GM12878 (cell line): Measurements from ENCODE around the gene OPRL1. TPM values are rescaled to one million over a fixed set of nuclear protein-coding genes. Genes with fewer than 3 reads are reported as not detected.

Source experiments
- ATAC-seq: fragments of 200-7000 bp; cut with Tn5 transposase; 3 replicates; pipeline ENCODE4 v1.9.1; 2020; ENCODE audit warnings: mild to moderate bottlenecking, moderate library complexity
- BruUV-seq: library from RNA; stranded (reverse); fragments of 400-500 nt; replicated peaks from 2 replicates; lab custom pipeline; 2021; lab: Mats Ljungman, UMichigan
- CTCF ChIA-PET: fragments of 300-600 bp; sonication (Branson Sonifier 250); formaldehyde crosslinking; extraction: SDS; loops from one replicate; lab custom pipeline; 2021; ENCODE audit warnings: inconsistent platforms; lab: Yijun Ruan, JAX
- POLR2A ChIA-PET: fragments of 350-600 bp; formaldehyde crosslinking; extraction: SDS; loops from one replicate; lab custom pipeline; 2021; ENCODE audit warnings: inconsistent platforms; lab: Charles Lee
- RAD21 ChIA-PET: fragments of 300-600 bp; sonication (Branson Sonifier 250); formaldehyde crosslinking; loops from one replicate; lab custom pipeline; 2023; ENCODE audit warnings: antibody characterized with exemption; ENCODE audit not compliant: unreplicated experiment; lab: Charles Lee
- SMC1A ChIA-PET: fragments of 300-600 bp; sonication (Branson Sonifier 250); formaldehyde crosslinking; loops from one replicate; lab custom pipeline; 2023; ENCODE audit not compliant: unreplicated experiment, uncharacterized antibody; lab: Charles Lee
- DNase-seq: peaks from one replicate; pipeline ENCODE4 v3.0.0-alpha.2; 2011; ENCODE audit warnings: low read depth, low spot score
- FAIRE-seq: peaks from 3 replicates; lab custom pipeline; 2011; peaks lifted over from hg19 to GRCh38; lab: Jason Lieb, UNC
- H2AFZ ChIP-seq: 2 replicates; pipeline ENCODE4 v1.6.0; 2011; ENCODE audit warnings: low read depth, low read length, control low read depth; ENCODE audit not compliant: control insufficient read depth
- H3K27ac ChIP-seq: 2 replicates; pipeline ENCODE4 v1.5.1; 2011; ENCODE audit warnings: control low read depth; ENCODE audit not compliant: control insufficient read depth, insufficient read depth
- H3K27me3 ChIP-seq, 2 experiments: replicated peaks in 1 of 2; 2 replicates each; pipeline versions ENCODE4 v1.6.0 to v1.6.1; 2011; ENCODE audit warnings: low read length in 1 of 2; ENCODE audit not compliant: control insufficient read depth in 2 of 2, insufficient read depth in 2 of 2
- H3K36me3 ChIP-seq, 2 experiments: 2 replicates each; pipeline ENCODE4 v1.5.1; 2011; ENCODE audit warnings: low read length in 1 of 2; ENCODE audit not compliant: control insufficient read depth in 2 of 2, insufficient read depth in 2 of 2
- H3K4me1 ChIP-seq: 2 replicates; pipeline ENCODE4 v1.6.1; 2011; ENCODE audit warnings: mild to moderate bottlenecking, low read length, moderate library complexity, mixed read lengths; ENCODE audit not compliant: control insufficient read depth, insufficient read depth
- H3K4me2 ChIP-seq: 2 replicates; pipeline ENCODE4 v1.6.0; 2011; ENCODE audit warnings: control low read depth; ENCODE audit not compliant: control insufficient read depth, insufficient read depth
- H3K4me3 ChIP-seq: fragments of 200-600 bp; sonication (generic); 2 replicates; pipeline ENCODE4 v1.5.1; 2016
- H3K79me2 ChIP-seq: 2 replicates; pipeline ENCODE4 v1.6.0; 2011; ENCODE audit warnings: low read length; ENCODE audit not compliant: control insufficient read depth, insufficient read depth
- H3K9ac ChIP-seq: 2 replicates; pipeline ENCODE4 v1.8.0; 2011; ENCODE audit warnings: low read length, control low read depth, mixed read lengths; ENCODE audit not compliant: control insufficient read depth, insufficient read depth
- H3K9me3 ChIP-seq: replicated peaks from 3 replicates; pipeline ENCODE4 v1.5.1; 2011; ENCODE audit warnings: mild to moderate bottlenecking, low read length; ENCODE audit not compliant: control insufficient read depth, insufficient read depth
- H4K20me1 ChIP-seq: 2 replicates; pipeline ENCODE4 v1.6.0; 2011; ENCODE audit not compliant: control insufficient read depth, insufficient read depth
- ASH2L ChIP-seq: fragments of 300-600, 200-600 bp; sonication (generic); IDR thresholded peaks from 2 replicates; pipeline ENCODE4 v1.6.1; 2017; ENCODE audit warnings: low read depth, mild to moderate bottlenecking, borderline replicate concordance
- IRF4 ChIP-seq: IDR thresholded peaks from 2 replicates; pipeline ENCODE4 v1.6.1; 2011; ENCODE audit warnings: low read depth, low read length
- MEF2B ChIP-seq: fragments of 450-650 bp; IDR thresholded peaks from 2 replicates; pipeline ENCODE4 v1.6.1; 2018; ENCODE audit warnings: mild to moderate bottlenecking, moderate library complexity; ENCODE audit not compliant: partially characterized antibody, poor library complexity, severe bottlenecking
- NRF1 ChIP-seq: conservative IDR thresholded peaks from 2 replicates; pipeline ENCODE4 v1.6.1; 2011; ENCODE audit warnings: mild to moderate bottlenecking, low read depth, low read length, improper control_type of control experiment
- RAD21 ChIP-seq: IDR thresholded peaks from 2 replicates; pipeline ENCODE4 v1.6.1; 2011; ENCODE audit warnings: mild to moderate bottlenecking, low read depth, low read length, moderate library complexity; ENCODE audit not compliant: insufficient read depth
- SREBF1 ChIP-seq: IDR thresholded peaks from 2 replicates; pipeline ENCODE4 v1.6.1; 2012; ENCODE audit warnings: mild to moderate bottlenecking, low read length
- STAT3 ChIP-seq: IDR thresholded peaks from 2 replicates; pipeline ENCODE4 v1.6.1; 2011; ENCODE audit warnings: low read depth, low read length, improper control_type of control experiment
- WGBS: methylation state at CpG from one replicate; pipeline ENCODE4 v1.1.6; 2016; ENCODE audit warnings: low lambda C conversion rate; ENCODE audit not compliant: insufficient replicate concordance, insufficient coverage; ENCODE audit errors: missing lambda C conversion rate; 5-methylcytosine and 5-hydroxymethylcytosine counted together
- in situ Hi-C: fragments of 300-500 bp; cut with MboI; formaldehyde crosslinking; loops from 9 replicates; pipeline ENCODE4 v1.14.3; 2018; ENCODE audit warnings: mixed read lengths
- intact Hi-C: fragments of 100-400 bp; cut with micrococcal nuclease; formaldehyde crosslinking; loops from one replicate; pipeline ENCODE4 v1.14.2; 2022; ENCODE audit not compliant: unreplicated experiment
- polyA plus RNA-seq, 11 experiments: library from polyadenylated mRNA; depleted of rRNA in 4 of 11; unstranded in 6 of 11; stranded (reverse) in 5 of 11; fragments of >200 nt; fragmentation: Nextera tagmentation in 4 of 11; fragmentation: Illumina TruSeq in 1 of 11; extraction: Ambion mirVana in 4 of 11; extraction: Trizol in 1 of 11; gene quantifications; 1 replicate in 1 of 11; 2 replicates in 10 of 11; pipeline versions ENCODE4 v1.2.1 to v1.2.3, GENCODE V29; 2011 to 2016; ENCODE audit warnings: inconsistent platforms in 2 of 11, missing spikeins in 2 of 11, low read depth in 1 of 11
- total RNA-seq, 4 experiments: library from RNA; depleted of rRNA in 3 of 4; stranded (reverse); fragments of >200 nt in 3 of 4; fragmentation: Illumina TruSeq in 1 of 4; extraction: Trizol in 1 of 4; gene quantifications; 2 replicates each; pipeline versions ENCODE4 v1.2.1 to v1.2.3, GENCODE V29; 2013 to 2021
- TF ChIP-seq, protein P1 (sequence below): fragments of 450-650 bp; IDR thresholded peaks from 2 replicates; pipeline ENCODE4 v1.6.1; 2017; ENCODE audit warnings: low read depth, mild to moderate bottlenecking, moderate library complexity

Gene OPRL1
- total and polyA plus RNA-seq, 10 of the 15 experiments (the other 5 are each of a cell fraction or from before 2014, with no cell fraction given), result 0.04 to 0.41 (median 0.24) TPM; not detected in 1

DNA sequence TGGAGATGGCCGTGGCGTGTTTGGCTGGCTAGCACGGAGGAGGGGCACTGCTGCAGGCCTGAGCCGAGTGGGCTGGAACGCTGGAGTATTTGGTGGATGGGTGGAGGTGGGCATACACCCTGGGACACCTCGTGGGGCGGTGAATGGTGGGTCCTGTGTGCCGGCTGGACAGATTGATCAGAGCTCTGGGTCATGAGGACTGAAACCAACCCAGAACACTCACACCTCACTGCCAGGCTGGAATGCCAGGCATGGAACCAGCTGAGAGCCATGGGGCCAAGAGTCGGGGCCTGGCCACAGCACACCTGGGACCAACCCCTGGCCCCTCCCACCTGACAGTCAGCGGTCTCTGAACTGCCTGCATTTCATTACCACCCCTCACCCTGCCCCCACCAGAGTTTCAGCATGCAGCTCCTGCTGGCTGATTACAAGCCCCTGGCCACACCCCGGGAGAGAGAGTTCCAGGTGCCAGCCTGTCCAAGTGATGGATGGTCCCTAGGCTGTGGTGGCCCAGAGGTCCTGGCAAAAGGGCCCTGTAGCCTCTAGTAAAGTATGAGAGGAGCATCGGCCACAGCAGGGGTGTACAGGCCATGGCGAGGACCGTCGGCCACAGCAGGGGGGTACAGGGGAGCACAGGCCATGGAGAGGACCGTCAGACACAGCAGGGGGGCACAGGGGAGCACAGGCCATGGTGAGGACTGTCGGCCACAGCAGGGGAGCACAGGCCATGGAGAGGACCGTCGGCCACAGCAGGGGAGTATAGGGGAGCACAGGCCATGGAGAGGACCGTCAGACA, 24.2 kb downstream of the OPRL1 start:
- no peak overlapping the region for H3K4me3 ChIP-seq
- H4K20me1 ChIP-seq, result no peaks in the 10 kb centered on the region
- BruUV-seq, result no TSS peak
- intact Hi-C loops (no loop called here), in situ Hi-C loops (no loop called here)
- peaks cover 9% of the 10 kb centered on the region for H3K4me1 ChIP-seq
- DNase-seq (no peak), FAIRE-seq (no peak), ATAC-seq (no peak)
- no peaks in the 10 kb centered on the region for H3K36me3 ChIP-seq
- ChIA-PET CTCF (no interaction called here), SMC1A (interaction anchor here (0.8 kb wide), 1 partner anchor 16 kb away, joined by 3 read pairs; no protein-coding TSS in a partner anchor), POLR2A (no interaction called here), RAD21 (no interaction called here)
- H3K27ac ChIP-seq, result no peak overlapping the region
- no peak overlapping the region for H3K9ac ChIP-seq
- H3K27me3 ChIP-seq, result peaks cover 4 to 11% of the 10 kb centered on the region in 2 experiments; a peak in 3 of 4 replicates
- H2AFZ ChIP-seq, result no peak overlapping the region
- no peak overlapping the region for H3K4me2 ChIP-seq
- 34% methylated on average over 20 of the region's 20 CpGs for WGBS
- H3K79me2 ChIP-seq, result no peaks in the 10 kb centered on the region
- H3K9me3 ChIP-seq, result no peaks in the 10 kb centered on the region
- TF ChIP-seq IRF4 (no peak), STAT3 (no peak), SREBF1 (no peak), MEF2B (no peak), ASH2L (no peak), NRF1 (no peak), RAD21 (no peak)
- TF ChIP-seq, protein P1, sequence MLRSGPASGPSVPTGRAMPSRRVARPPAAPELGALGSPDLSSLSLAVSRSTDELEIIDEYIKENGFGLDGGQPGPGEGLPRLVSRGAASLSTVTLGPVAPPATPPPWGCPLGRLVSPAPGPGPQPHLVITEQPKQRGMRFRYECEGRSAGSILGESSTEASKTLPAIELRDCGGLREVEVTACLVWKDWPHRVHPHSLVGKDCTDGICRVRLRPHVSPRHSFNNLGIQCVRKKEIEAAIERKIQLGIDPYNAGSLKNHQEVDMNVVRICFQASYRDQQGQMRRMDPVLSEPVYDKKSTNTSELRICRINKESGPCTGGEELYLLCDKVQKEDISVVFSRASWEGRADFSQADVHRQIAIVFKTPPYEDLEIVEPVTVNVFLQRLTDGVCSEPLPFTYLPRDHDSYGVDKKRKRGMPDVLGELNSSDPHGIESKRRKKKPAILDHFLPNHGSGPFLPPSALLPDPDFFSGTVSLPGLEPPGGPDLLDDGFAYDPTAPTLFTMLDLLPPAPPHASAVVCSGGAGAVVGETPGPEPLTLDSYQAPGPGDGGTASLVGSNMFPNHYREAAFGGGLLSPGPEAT, result no peak
- TF ChIP-seq, all 136 proteins: peak for 0
